ENCODE data around the gene SYAP1.

Gene SYAP1

GRCh38 chrX:16771483-16772398 lies 52.3 kb downstream of the SYAP1 start:
- Histone ChIP-seq H3K27me3 (ENCODE audit: insufficient read depth, poor library complexity, severe bottlenecking) (no peaks in the 10 kb centered on the region), H3K4me3 (replicated peaks; ENCODE audit: insufficient read depth, low read length) (no peak overlapping the region), H3K27ac (replicated peaks) (no peak overlapping the region)
- no peak for TF ChIP-seq POLR2AphosphoS5 (IDR thresholded peaks at IDR 0.05; ENCODE audit: low read depth)
- no peak for TF ChIP-seq REST (IDR thresholded peaks at IDR 0.05; ENCODE audit: insufficient replicate concordance, low read depth)
- TF ChIP-seq GABPA (IDR thresholded peaks at IDR 0.05; ENCODE audit: low read depth): no peak
- TF ChIP-seq SPI1 (IDR thresholded peaks at IDR 0.05; ENCODE audit: borderline replicate concordance, low read depth): no peak
- no peak for TF ChIP-seq CTCF (IDR thresholded peaks at IDR 0.05; ENCODE audit: insufficient read depth, low read length)
- no peak for DNase-seq (ENCODE audit: low read depth in 1 of 2, low spot score in 1 of 2)

GRCh38 chrX:16772460-16772859 lies 53.0 kb downstream of the SYAP1 start:
- Histone ChIP-seq H3K4me3 (replicated peaks; ENCODE audit: insufficient read depth, low read length) (no peak overlapping the region), H3K27me3 (ENCODE audit: insufficient read depth, poor library complexity, severe bottlenecking) (no peaks in the 10 kb centered on the region), H3K27ac (replicated peaks) (no peak overlapping the region)
- DNase-seq (ENCODE audit: low read depth in 1 of 2, low spot score in 1 of 2): no peak
- TF ChIP-seq REST (IDR thresholded peaks at IDR 0.05; ENCODE audit: insufficient replicate concordance, low read depth): no peak
- TF ChIP-seq GABPA (IDR thresholded peaks at IDR 0.05; ENCODE audit: low read depth): no peak
- TF ChIP-seq POLR2AphosphoS5 (IDR thresholded peaks at IDR 0.05; ENCODE audit: low read depth): no peak
- TF ChIP-seq CTCF (IDR thresholded peaks at IDR 0.05; ENCODE audit: insufficient read depth, low read length): no peak
- no peak for TF ChIP-seq SPI1 (IDR thresholded peaks at IDR 0.05; ENCODE audit: borderline replicate concordance, low read depth)

- no peak for DNase-seq (ENCODE audit: low read depth in 1 of 2, low spot score in 1 of 2)
- TF ChIP-seq CTCF (IDR thresholded peaks at IDR 0.05; ENCODE audit: insufficient read depth, low read length): no peak
- no peak for TF ChIP-seq POLR2AphosphoS5 (IDR thresholded peaks at IDR 0.05; ENCODE audit: low read depth)
- no peak for TF ChIP-seq REST (IDR thresholded peaks at IDR 0.05; ENCODE audit: insufficient replicate concordance, low read depth)
- no peak for TF ChIP-seq GABPA (IDR thresholded peaks at IDR 0.05; ENCODE audit: low read depth)
- TF ChIP-seq SPI1 (IDR thresholded peaks at IDR 0.05; ENCODE audit: borderline replicate concordance, low read depth): no peak
- Histone ChIP-seq H3K4me3 (replicated peaks; ENCODE audit: insufficient read depth, low read length) (no peak overlapping the region), H3K27ac (replicated peaks) (no peak overlapping the region), H3K27me3 (ENCODE audit: insufficient read depth, poor library complexity, severe bottlenecking) (no peaks in the 10 kb centered on the region)
These were observed 55.3 kb downstream of the SYAP1 start for GRCh38 chrX:16774746-16775145.

Data from HL-60 (cell line).